HEK293 (cell line): ENCODE results near the gene MYCN.

ENCODE experiments used
- CTCF ChIP-seq: fragments of 450-650 bp; formaldehyde crosslinking; IDR thresholded peaks from 2 replicates; pipeline ENCODE4 v1.5.1; 2016; ENCODE audit warnings: missing biosample characterization, missing genetic modification characterization
- ZBTB1 ChIP-seq: fragments of 450-650 bp; formaldehyde crosslinking; IDR thresholded peaks from 2 replicates; pipeline ENCODE4 v1.5.1; 2016; ENCODE audit warnings: missing biosample characterization, missing genetic modification characterization
- ZBTB7A ChIP-seq: fragments of 450-650 bp; formaldehyde crosslinking; IDR thresholded peaks from 2 replicates; pipeline ENCODE4 v1.5.1; 2016; ENCODE audit warnings: low read depth, missing biosample characterization, missing genetic modification characterization
- ZFP41 ChIP-seq: fragments of 450-650 bp; formaldehyde crosslinking; IDR thresholded peaks from 2 replicates; pipeline ENCODE4 v1.5.1; 2016; ENCODE audit warnings: missing biosample characterization, missing genetic modification characterization, borderline replicate concordance
- ZNF24 ChIP-seq: fragments of 450-650 bp; formaldehyde crosslinking; IDR thresholded peaks from 2 replicates; pipeline ENCODE4 v1.5.1; 2016; ENCODE audit warnings: missing biosample characterization, missing genetic modification characterization

GRCh38 chr2:15955232-15955988 lies 15.1 kb downstream of the MYCN start:
- no peak for TF ChIP-seq ZBTB7A (tag by site-specific recombination)
- no peak for TF ChIP-seq ZNF24 (tag by site-specific recombination)
- no peak for TF ChIP-seq ZFP41 (tag by site-specific recombination)
- no peak for TF ChIP-seq CTCF
- no peak for TF ChIP-seq ZBTB1
